ENCODE measurements around the gene IL10RA. TPM values are rescaled to one million over a fixed set of nuclear protein-coding genes. Genes with fewer than 3 reads are reported as not detected.

The IL10RA gene
- total RNA-seq, 4 donors from 2014 or later, result 23.2 to 65.9 (median 44.4) TPM

DNA sequence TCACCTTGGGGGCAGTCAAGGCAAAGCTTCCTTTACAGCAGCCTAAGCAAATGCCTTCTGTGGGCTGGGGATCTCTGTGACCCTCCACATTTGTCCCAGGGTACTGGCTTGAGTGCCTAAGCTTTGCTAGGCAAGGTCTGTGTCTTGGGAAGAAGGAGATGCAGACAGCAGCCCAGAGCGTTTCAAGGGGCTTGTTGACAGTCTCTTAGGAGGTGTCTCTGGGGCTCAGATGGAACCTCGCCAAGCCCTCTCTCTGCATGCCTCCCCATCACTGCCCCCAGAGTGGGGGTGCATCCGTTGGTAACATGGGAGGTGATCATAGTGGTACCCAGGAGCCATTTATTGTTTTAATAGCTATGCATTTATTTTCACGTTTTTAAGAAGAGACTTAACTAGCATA, 61.6 kb downstream of the IL10RA start:
- DNase-seq (ENCODE audit: low spot score) (no peak), ATAC-seq (ENCODE audit: low FRiP score) (no peak)
- TF ChIP-seq, protein P1, sequence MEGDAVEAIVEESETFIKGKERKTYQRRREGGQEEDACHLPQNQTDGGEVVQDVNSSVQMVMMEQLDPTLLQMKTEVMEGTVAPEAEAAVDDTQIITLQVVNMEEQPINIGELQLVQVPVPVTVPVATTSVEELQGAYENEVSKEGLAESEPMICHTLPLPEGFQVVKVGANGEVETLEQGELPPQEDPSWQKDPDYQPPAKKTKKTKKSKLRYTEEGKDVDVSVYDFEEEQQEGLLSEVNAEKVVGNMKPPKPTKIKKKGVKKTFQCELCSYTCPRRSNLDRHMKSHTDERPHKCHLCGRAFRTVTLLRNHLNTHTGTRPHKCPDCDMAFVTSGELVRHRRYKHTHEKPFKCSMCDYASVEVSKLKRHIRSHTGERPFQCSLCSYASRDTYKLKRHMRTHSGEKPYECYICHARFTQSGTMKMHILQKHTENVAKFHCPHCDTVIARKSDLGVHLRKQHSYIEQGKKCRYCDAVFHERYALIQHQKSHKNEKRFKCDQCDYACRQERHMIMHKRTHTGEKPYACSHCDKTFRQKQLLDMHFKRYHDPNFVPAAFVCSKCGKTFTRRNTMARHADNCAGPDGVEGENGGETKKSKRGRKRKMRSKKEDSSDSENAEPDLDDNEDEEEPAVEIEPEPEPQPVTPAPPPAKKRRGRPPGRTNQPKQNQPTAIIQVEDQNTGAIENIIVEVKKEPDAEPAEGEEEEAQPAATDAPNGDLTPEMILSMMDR (IDR thresholded peaks at IDR 0.05), result no peak

DNA sequence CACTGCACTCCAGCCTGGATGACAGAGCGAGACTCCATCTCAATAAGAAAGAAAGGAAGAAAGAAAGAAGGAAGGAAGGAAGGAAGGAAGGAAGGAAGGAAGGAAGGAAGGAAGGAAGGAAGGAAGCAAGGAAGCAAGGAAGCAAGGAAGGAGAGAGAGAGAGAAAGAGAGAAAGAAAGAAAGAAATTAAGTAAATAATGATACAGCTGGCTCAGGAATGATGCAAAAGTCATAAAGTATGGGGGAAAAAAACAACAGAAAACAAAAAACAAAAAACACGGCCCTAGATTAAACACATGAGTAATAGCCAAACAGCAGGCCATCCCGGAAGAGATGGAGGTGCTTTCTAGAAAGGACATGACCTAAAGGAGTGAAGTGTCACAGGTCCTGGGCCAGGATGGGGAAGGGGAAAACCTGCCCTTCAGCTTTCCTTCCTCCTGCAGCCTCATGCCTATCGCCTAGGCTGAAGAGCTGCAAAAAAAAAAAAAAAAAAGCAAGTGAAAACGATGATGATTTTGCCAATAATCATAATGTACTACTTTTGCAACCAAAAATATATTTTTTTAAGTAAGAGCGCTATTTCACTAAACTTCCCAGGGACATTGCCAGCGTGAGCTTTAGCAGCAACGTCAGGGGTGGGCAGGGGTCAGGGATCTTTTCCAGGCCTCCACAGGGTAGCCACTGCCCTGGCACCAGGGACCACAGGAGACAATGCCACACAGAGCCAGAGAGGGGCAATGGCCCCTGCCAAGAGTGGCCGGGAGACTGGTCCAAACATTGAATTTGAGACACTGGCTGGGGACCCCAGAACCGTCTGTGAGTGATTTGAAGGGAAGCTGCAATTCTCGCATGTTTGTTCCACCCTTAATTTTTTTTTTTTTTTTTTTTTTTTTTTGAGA, 62.5 kb downstream of the IL10RA start:
- TF ChIP-seq, protein P1 (IDR thresholded peaks at IDR 0.05), result no peak
- no peak for ATAC-seq (ENCODE audit: low FRiP score)
- no peak for DNase-seq (ENCODE audit: low spot score)

DNA sequence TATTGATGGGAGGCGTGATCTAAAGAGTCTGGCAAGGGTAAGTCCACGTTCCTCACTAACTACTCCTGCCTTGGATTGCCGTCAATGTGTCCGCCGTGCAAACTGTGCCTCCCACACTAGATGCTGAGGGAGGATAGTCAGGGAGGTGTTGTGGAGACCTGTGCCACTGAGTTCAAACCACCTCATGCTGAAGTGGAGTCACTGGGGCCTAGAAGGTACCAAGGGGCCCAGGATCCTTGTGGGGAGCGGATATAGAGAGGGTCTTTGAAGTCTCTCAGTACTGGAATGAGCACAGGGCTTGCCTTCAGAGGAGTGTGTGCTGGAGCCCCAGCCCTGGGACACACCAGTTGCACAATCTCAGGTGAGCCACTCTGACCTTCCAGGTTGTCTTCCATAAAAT, 63.6 kb downstream of the IL10RA start:
- ATAC-seq (ENCODE audit: low FRiP score) (no peak), DNase-seq (ENCODE audit: low spot score) (no peak)
- TF ChIP-seq, protein P1 (IDR thresholded peaks at IDR 0.05), result no peak

DNA sequence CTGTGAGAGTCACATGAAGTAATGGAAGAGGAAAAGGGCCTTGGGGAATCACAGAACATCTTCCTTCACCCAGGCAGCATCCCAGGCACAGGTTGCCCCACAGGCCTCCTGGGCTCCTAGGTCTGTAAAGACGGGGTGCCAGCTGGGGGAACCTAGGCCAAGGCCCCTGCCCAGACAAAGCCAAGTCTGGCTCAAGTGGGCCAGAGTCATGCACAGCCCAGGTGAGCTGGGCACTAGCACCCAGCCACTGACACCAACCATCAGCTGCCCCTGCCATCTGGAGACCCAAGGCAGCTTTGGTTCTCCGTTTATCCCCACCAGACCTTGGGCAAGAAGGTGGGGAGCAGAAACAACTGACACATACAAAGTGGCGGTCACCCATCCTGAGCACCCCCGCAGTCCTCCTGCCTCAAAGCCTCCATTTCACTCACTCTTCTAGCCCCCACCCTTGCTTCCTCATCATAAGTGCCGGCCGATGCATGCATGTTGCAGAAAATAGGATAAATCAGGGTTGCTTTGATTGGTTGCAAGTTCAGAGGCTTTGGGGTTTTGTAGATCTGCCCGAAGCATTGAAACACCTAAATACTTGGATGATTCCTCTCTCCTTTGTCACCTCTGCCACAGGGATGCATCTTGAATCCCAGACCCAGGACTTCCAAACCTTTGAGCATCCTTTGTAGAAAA, 64.2 kb downstream of the IL10RA start:
- ATAC-seq (ENCODE audit: low FRiP score) (no peak), DNase-seq (ENCODE audit: low spot score) (no peak)
- TF ChIP-seq, protein P1 (IDR thresholded peaks at IDR 0.05), result no peak

Other genes with a start within 250 kb of the IL10RA start
- gene DSCAML1, start 189.2 kb upstream of the IL10RA start, total RNA-seq, result 10 to 100 TPM in 1 of 4 donors, 1 to 10 TPM in 2, under 1 TPM in 1; 0.95 to 10.9 (median 3.9) TPM
- 1 to 10 TPM; 1.1 to 4.3 (median 2.0) TPM for gene FXYD2, start 161.7 kb upstream of the IL10RA start, total RNA-seq
- gene FXYD6, start 109.7 kb upstream of the IL10RA start, total RNA-seq, result 10 to 100 TPM; 21.5 to 79.9 (median 25.6) TPM
- gene TMPRSS13, start 57.0 kb upstream of the IL10RA start, total RNA-seq, result under 1 TPM in 1 of 4 donors, not detected in 3; 0.50 TPM
- gene TMPRSS4, start 90.7 kb downstream of the IL10RA start, total RNA-seq, result not detected
- under 1 TPM in 1 of 4 donors, not detected in 3; 0.47 TPM for gene SMIM35, start 100.6 kb downstream of the IL10RA start, total RNA-seq
- 10 to 100 TPM in 1 of 4 donors, 1 to 10 TPM in 3; 1.1 to 10.2 (median 2.0) TPM for gene SCN4B, start 166.4 kb downstream of the IL10RA start, total RNA-seq
- under 1 TPM in 2 of 4 donors, not detected in 2; 0.28 to 0.47 TPM for gene SCN2B, start 190.2 kb downstream of the IL10RA start, total RNA-seq
- 10 to 100 TPM in 3 of 4 donors, 1 to 10 TPM in 1; 9.9 to 35.9 (median 13.7) TPM for gene JAML, start 238.6 kb downstream of the IL10RA start, total RNA-seq